ENCODE measurements around the gene TSPAN18.

- no peak for TF ChIP-seq CTCF (IDR thresholded peaks at IDR 0.05)
- TF ChIP-seq POLR2A (IDR thresholded peaks at IDR 0.05): no peak
- no peak for TF ChIP-seq POLR2AphosphoS5 (IDR thresholded peaks at IDR 0.05)
- no peak for TF ChIP-seq EP300 (IDR thresholded peaks at IDR 0.05)
Observed at GRCh38 chr11:44943118-44943517, 216.4 kb downstream of the TSPAN18 start.

All from gastroesophageal sphincter (tissue), 3 donors.